Activated naive CD8-positive, alpha-beta T cell treated with anti-CD3 and anti-CD28 coated beads, Interleukin-2, amount 50 U/mL, for 24 hours (primary cell): ENCODE measurements around the gene PLXNB2.
A peak's percentile ranks its signal among the peaks of the same experiment; 100 is the strongest.
"Not testable (repeated sequence)": the region's sequence is repeated elsewhere in the genome, so short reads cannot be mapped to it uniquely, and the experiment has no call there.

Experiments
- ATAC-seq: fragments of 150-1000 bp; cut with Tn5 transposase; one replicate; pipeline ENCODE4 v1.10.0; 2021
- DNase-seq: peaks from one replicate; pipeline ENCODE4 v3.0.0; 2021
- H3K27ac Mint-ChIP-seq: one replicate; pipeline ENCODE4 v1.8.0; 2021; ENCODE audit warnings: mild to moderate bottlenecking, mixed read lengths
- H3K27me3 Mint-ChIP-seq: one replicate; pipeline ENCODE4 v1.8.0; 2021; ENCODE audit warnings: mixed read lengths
- H3K36me3 Mint-ChIP-seq: one replicate; pipeline ENCODE4 v1.8.0; 2021; ENCODE audit warnings: low read depth, mixed read lengths
- H3K4me1 Mint-ChIP-seq: one replicate; pipeline ENCODE4 v1.8.0; 2021; ENCODE audit warnings: mixed read lengths
- H3K4me3 Mint-ChIP-seq: one replicate; pipeline ENCODE4 v1.8.0; 2021; ENCODE audit warnings: mild to moderate bottlenecking, moderate library complexity, mixed read lengths
- H3K9me3 Mint-ChIP-seq: one replicate; pipeline ENCODE4 v1.8.0; 2021; ENCODE audit warnings: mixed read lengths

Gene PLXNB2

DNA sequence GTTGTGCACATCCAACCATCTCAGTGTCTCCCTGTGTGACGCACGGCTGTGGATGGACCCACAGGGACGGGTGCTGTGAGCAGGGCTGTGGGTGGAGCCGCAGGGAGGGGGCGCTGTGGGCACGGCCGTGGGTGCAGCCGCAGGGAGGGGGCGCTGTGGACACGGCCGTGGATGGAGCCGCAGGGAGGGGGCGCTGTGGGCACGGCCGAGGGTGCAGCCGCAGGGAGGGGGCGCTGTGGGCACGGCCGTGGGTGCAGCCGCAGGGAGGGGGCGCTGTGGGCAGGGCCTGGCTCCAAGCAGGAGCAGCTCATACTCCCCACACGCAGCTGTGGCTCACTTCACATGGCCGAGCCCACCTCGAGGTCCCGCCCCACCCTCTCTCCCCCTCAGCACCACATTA is 31.3 kb downstream of the PLXNB2 start:
- Mint-ChIP-seq H3K27ac (no peak overlapping the region), H3K36me3 (no peaks in the 10 kb centered on the region), H3K9me3 (no peaks in the 10 kb centered on the region), H3K4me1 (peaks cover 1% of the 10 kb centered on the region), H3K27me3 (peaks cover 3% of the 10 kb centered on the region), H3K4me3 (no peak overlapping the region)
- ATAC-seq (peak; percentile 68), DNase-seq (peak; percentile 63)

DNA sequence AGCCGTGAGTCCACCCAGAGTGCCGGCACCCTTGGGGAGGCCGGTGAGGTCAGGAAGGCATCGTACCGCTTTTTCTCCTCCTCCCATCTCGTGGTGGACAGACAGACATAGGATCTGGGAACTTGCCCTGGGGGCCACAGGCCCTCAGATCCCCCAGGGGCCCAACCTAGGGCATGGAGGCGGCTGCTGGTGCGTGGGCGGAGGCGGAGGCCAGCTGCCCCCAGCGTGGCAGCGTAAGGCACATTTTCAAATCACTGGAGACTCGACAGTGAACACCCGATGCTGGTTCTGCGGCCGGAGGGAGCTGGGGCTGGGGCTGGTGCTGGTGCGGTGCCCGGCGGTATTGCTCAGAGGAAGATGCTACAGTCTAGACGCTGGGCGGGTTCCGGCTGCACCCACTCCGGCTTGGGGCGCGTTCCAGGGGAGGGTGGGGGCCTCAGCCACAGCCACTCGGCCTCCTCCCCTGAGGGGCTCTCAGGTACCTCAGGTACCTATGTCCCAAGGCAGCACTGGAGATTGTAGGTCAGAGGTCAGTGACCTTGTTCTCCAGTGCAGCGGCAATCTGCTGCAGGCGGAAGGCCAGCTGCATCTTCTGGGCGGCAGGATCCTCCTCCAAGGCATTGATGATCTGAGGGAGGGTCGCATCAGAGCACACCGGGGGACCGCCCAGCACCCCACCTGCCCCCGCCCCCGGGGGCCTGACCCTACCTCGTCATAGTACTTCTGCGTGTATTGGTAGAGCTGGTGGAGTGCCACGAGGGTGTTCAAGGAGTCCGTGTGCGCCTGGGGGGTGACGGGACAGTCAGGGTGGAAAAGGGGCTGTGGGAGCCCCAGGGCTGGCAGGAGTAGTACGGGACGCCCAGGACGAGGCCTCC is 32.0 kb downstream of the PLXNB2 start:
- H3K36me3 Mint-ChIP-seq, result no peaks in the 10 kb centered on the region
- no peak for DNase-seq
- ATAC-seq, result no peak
- H3K4me1 Mint-ChIP-seq, result peaks cover 6% of the 10 kb centered on the region
- H3K9me3 Mint-ChIP-seq, result no peaks in the 10 kb centered on the region
- H3K4me3 Mint-ChIP-seq, result no peak overlapping the region
- H3K27me3 Mint-ChIP-seq, result peaks cover 5% of the 10 kb centered on the region
- no peak overlapping the region for H3K27ac Mint-ChIP-seq

DNA sequence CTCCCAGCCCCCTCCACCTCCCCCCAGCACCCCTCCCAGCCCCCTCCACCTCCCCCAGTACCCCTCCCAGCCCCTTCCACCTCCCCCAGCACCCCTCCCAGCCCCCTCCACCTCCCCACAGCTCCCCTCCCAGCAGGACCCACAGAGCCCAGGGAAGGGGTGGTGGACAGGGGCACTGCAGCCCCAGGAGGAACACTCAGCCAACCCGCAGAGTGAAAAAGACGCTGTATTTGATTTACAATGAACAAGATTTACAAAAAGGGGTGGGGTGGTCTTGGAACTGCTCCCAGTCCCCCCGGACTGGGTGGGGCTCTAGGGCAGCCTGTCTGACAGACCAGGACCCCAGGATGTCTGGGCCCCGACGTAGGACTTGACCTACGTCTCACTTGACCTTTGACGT is 32.7 kb downstream of the PLXNB2 start:
- Mint-ChIP-seq H3K27me3 (peaks cover 5% of the 10 kb centered on the region), H3K4me1 (peaks cover 6% of the 10 kb centered on the region)

DNA sequence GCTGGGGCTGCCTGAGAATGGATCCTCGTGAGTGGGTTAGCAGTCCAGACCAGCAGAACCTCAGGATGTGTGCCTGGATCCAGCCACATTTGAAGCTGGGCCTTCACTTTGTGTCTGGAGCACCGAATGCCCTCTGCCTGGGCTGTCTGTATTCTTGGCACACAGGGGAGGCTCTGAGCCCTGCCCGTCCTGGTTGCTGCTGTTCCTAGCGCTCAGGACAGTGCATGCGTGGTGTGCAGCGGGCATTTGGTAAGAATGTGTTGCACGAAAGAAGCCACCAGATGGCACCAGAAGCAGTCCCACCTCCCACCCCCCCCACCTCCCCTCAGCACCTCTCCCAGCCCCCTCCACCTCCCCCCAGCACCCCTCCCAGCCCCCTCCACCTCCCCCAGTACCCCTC is 33.1 kb downstream of the PLXNB2 start:
- no peaks in the 10 kb centered on the region for H3K9me3 Mint-ChIP-seq
- no peak overlapping the region for H3K27ac Mint-ChIP-seq
- H3K4me3 Mint-ChIP-seq, result no peak overlapping the region
- ATAC-seq (no peak), DNase-seq (peak; percentile 45)
- H3K4me1 Mint-ChIP-seq, result peaks cover 6% of the 10 kb centered on the region
- H3K36me3 Mint-ChIP-seq, result no peaks in the 10 kb centered on the region
- H3K27me3 Mint-ChIP-seq, result peaks cover 5% of the 10 kb centered on the region

More for the DNA sequence above, 32.7 kb downstream of the PLXNB2 start:
- Mint-ChIP-seq H3K36me3 (no peaks in the 10 kb centered on the region), H3K27ac (no peak overlapping the region), H3K9me3 (no peaks in the 10 kb centered on the region), H3K4me3 (no peak overlapping the region)
- DNase-seq (no peak), ATAC-seq (no peak)

DNA sequence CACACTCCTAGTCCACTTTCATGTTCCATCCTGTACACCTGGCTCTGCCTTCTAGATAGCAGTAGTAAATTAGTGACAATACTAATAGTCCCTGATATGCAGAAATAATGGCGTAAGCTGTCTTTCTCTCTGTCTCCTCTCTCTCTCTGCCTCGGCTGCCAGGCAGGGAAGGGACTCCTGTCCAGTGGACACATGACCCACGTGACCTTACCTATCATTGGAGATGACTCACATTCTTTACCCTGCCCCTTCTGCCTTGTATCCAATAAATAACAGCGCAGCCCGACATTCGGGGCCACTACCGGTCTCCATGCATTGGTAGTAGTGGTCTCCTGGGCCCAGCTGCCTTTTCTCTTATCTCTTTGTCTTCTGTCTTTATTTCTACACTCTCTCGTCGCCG is 33.7 kb downstream of the PLXNB2 start:
- not testable (repeated sequence) for H3K4me3 Mint-ChIP-seq, H3K36me3 Mint-ChIP-seq, DNase-seq, H3K27ac Mint-ChIP-seq, H3K27me3 Mint-ChIP-seq, H3K9me3 Mint-ChIP-seq, ATAC-seq, H3K4me1 Mint-ChIP-seq

DNA sequence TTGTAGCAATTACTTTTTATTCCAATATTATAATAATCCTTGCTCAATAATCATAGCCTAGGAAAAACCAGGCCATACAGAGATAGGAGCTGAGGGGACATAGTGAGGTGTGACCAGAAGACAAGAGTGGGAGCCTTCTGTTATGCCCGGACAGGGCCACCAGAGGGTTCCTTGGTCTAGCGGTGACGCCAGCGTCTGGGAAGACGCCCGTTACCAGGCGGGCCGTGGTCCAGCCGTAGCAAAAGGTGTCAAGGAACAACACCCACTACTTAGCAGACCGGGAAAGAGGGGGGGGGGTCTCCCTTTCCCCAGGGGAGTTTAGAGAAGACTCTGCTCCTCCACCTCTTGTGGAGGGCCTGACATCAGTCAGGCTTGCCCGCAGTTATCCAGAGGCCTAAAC is 34.1 kb downstream of the PLXNB2 start:
- not testable (repeated sequence) for H3K27me3 Mint-ChIP-seq, H3K27ac Mint-ChIP-seq, H3K4me1 Mint-ChIP-seq, H3K4me3 Mint-ChIP-seq, H3K9me3 Mint-ChIP-seq, ATAC-seq, H3K36me3 Mint-ChIP-seq, DNase-seq

DNA sequence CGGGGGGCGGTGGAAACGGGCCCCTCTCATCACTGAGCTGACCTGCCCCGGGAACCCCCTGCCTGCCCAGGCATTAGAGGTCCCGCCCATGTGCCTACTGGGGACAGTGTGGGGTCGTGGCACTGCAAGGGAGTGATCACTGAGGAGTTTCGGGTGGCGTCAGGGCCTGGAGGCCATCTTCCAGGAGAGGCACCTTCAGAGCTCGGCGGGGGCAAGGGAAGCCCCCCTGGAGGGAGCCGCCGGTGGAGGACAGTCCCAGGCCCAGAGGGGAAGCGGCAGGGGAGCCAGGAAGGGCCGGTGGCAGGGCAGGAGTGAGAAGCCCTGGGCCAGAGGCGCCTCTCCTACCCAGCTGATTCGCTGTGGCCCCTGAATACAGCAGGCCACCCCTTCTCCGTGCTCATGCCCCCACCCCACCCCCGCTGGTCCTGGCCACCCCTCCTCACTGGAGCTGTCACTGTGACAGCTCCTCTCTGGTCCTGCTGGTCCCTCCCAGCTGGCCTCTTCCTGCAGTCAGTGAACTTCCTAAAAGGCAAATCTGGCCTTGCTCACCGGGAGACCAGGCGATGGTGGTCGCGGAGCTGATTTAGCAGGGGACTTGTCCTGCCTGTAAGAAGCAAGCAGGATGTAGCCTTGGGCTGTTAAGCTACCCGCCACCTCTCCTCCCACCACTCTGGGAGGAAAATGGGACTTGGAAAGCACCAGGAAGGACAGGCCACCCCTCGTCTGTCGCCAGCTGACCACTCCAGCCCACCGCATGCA is 35.2 kb downstream of the PLXNB2 start:
- no peaks in the 10 kb centered on the region for H3K9me3 Mint-ChIP-seq
- DNase-seq (no peak), ATAC-seq (no peak)
- H3K4me1 Mint-ChIP-seq, result peaks cover 10% of the 10 kb centered on the region
- H3K4me3 Mint-ChIP-seq, result no peak overlapping the region
- H3K27me3 Mint-ChIP-seq, result peaks cover 5% of the 10 kb centered on the region
- H3K36me3 Mint-ChIP-seq, result no peaks in the 10 kb centered on the region
- no peak overlapping the region for H3K27ac Mint-ChIP-seq

DNA sequence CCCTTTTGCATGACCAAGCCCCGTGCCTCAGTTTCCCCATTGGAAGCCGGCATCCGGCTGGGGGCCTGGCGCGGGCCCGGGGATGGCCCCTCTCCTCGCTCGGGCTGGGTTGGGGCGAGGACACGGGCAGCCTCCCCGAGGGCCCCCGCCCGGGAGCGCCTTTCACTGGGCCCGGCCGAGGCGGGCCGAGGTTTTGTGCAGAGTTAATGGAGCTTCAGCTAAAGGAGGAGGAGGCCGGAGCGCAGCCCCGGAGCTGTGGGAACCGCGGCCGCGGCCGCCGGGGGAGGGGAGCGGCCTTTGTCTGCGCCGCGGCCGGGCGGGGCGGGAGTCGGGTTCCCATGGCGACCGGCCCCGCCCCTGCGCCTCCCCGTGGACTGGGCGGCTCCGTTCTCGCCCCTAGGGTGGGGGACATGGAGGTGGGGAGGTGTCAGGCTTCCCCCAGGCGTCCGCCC is 35.9 kb downstream of the PLXNB2 start:
- H3K27ac Mint-ChIP-seq, result no peak overlapping the region
- H3K9me3 Mint-ChIP-seq, result no peaks in the 10 kb centered on the region
- H3K4me3 Mint-ChIP-seq, result peak overlapping the region; percentile 34
- H3K4me1 Mint-ChIP-seq, result peaks cover 10% of the 10 kb centered on the region
- DNase-seq, result peak; percentile 73
- peaks cover 5% of the 10 kb centered on the region for H3K27me3 Mint-ChIP-seq
- ATAC-seq, result peak; percentile 12
- no peaks in the 10 kb centered on the region for H3K36me3 Mint-ChIP-seq

DNA sequence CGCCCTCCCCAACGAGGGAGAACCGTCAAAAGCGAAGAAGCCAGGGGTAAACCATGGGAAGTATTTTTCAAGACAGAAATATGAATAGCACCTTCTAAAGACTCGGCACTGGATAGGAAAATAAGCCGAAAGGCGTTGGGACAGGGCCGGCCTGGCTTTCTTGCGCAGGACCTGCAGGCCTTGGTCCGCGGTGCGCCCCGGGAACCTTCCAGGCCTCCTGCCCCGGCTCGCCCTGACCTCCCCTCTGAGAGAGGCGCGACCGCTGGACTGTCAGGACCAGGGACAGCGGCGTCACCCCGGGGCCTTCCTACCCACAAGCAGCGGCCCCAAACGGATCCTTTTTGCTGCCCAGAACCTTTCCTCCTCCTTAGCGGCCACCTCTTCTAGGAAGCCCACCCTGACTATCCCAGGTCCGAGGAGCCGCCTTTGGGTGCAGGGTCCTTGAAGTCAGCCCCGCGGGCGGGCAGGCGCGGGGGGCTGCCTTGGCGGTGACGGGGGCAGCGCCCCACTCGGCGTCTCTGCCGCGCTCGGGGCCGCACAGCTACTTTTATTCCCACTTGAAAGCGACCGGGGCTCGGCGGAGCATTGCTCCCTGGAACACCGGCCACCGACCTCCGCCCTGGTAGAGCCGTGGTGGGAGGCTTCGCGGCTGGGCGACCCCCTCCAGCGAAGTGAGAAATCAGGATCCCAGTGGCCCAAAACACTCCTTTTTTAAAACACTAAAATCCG is 36.6 kb downstream of the PLXNB2 start:
- no peaks in the 10 kb centered on the region for H3K9me3 Mint-ChIP-seq
- no peaks in the 10 kb centered on the region for H3K36me3 Mint-ChIP-seq
- peaks cover 5% of the 10 kb centered on the region for H3K27me3 Mint-ChIP-seq
- peaks cover 10% of the 10 kb centered on the region for H3K4me1 Mint-ChIP-seq
- no peak overlapping the region for H3K27ac Mint-ChIP-seq
- ATAC-seq (peak; percentile 44), DNase-seq (peak; percentile 74)
- peak overlapping the region; percentile 66 for H3K4me3 Mint-ChIP-seq

DNA sequence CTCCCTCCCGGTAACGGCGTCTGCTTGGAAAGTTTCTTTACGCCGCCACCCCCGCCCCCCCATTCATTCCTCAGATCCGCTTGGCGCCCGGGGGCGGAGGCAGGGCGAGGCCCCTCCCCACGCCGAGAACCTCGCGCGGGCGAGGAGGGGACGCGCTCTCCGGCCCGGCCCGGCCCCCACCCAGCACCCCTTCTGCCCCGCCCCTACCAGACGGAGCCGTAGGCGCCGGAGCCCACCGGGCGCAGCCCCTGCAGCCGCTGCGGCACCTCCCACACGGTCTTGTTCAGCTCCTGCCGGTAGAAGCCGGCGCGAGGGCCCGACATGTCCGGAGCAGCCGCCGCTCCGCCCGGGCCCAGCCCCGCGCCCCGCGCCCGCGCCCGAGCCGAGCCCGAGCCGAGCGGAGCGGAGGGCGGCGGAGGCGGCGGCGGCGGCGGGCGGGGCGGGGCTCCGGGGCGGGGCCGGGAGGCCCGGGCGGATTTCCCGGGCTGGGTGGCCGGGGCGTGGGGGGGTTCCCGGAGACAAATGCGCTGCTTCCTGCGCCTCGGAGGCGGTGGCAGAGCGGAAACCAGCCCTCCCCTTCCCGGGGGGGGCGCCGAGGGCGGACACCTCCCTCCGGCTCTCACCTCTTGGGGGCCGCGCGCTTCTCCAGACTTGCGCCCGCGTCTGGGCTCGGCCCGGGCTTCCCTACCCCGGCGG is 37.3 kb downstream of the PLXNB2 start, which contains the start of gene MAPK11:
TSS of gene MAPK11 (minus strand) at position 411 of the 696 bp plus-strand sequence. CDS start at position 323, 88 bp downstream.
- no peaks in the 10 kb centered on the region for H3K36me3 Mint-ChIP-seq

DNA sequence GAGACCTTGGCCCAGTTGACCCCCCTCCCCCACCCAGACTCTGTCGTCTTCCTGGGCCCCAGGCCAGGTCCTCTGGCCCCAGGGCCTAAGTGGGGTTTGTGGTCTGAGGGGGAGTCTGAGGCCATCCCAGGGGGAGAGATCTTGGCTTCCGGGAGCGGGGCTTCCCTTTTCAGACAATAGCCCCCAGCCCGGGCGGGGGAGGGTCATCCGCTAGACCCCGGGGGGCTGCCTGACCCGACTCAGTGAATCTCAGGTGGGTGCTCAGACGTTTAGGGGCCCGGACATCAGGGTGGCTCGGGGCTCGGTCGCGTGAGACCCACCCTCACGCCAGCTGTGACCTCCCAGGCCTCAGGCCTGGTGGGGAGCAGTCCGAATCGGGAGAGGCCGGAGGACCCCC is 37.9 kb downstream of the PLXNB2 start:
- H3K9me3 Mint-ChIP-seq, result no peaks in the 10 kb centered on the region
- no peak overlapping the region for H3K27ac Mint-ChIP-seq
- DNase-seq (no peak), ATAC-seq (no peak)
- H3K27me3 Mint-ChIP-seq, result peaks cover 5% of the 10 kb centered on the region
- H3K4me3 Mint-ChIP-seq, result no peak overlapping the region
- peaks cover 10% of the 10 kb centered on the region for H3K4me1 Mint-ChIP-seq
- H3K36me3 Mint-ChIP-seq, result no peaks in the 10 kb centered on the region

More for the DNA sequence above, 37.3 kb downstream of the PLXNB2 start, which contains the start of gene MAPK11:
- peak within 1 kb of the TSS; percentile 66 for H3K4me3 Mint-ChIP-seq
- H3K9me3 Mint-ChIP-seq, result no peaks in the 10 kb centered on the region
- H3K4me1 Mint-ChIP-seq, result peaks cover 10% of the 10 kb centered on the region
- peak; percentile 42 for ATAC-seq
- DNase-seq, result peak; percentile 65
- H3K27ac Mint-ChIP-seq, result no peak within 1 kb of the TSS
- peaks cover 5% of the 10 kb centered on the region for H3K27me3 Mint-ChIP-seq

DNA sequence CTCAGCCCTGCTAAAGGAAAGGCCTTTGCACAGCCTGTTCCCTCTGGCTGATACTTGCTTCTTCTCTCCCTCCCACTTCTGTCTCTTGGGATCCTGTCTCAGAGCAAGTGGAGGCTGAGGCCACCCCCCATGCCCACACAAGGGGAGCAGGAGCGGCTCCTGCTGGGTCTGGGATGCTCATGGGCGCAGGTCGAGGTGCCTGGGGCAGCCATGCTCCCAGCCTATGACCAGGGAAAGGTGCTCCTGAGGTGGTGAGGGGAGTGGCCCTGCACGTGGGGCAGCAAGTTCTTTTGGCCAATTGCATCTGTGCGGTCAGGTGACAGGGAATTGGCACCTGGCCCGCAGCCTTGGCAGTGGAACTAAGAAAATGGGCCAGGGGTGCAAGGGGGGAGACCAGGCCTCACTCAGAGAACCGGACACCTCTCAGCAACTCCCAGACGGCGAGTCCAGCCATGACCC is 38.8 kb downstream of the PLXNB2 start:
- Mint-ChIP-seq H3K4me3 (no peak overlapping the region), H3K27ac (no peak overlapping the region), H3K36me3 (no peaks in the 10 kb centered on the region), H3K4me1 (peaks cover 10% of the 10 kb centered on the region), H3K9me3 (no peaks in the 10 kb centered on the region), H3K27me3 (peaks cover 5% of the 10 kb centered on the region)
- DNase-seq (no peak), ATAC-seq (no peak)

DNA sequence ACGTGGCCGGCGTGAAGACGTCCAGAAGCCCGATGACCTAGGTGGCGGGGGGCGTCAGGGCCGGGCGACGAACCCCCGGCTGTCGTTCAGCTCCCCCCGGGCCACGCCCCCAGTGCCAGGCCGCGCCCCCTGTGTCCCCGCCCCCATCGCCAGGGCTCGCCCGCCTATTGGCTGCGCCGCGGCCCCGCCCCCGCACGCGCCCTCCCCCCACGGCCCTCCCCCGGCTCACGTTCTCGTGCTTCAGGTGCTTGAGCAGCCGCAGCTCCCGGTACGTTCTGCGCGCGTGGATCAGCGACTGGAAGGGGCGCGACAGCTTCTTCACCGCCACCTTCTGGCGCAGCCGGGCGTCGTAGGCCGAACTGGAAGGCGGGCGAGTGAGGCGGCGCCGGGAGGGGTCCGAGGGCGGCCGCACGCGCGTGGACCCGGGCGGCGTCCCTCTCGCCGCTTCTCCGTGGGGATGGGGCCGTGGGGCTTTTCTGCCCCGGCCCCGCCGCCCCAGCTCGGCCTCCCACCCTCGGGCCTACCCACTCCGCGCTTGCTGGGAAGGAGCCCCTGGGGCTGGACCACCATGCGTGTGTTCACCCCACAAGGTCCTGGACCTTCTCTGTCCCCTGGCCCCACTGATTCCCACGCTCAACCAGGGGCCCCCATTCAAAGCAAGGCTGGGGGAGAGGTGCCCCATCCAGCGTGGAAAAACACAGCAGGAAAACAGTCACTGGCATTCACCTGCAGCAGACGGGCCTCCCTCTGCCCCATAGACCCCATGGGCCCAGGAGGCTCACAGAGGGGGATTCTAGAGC is 39.7 kb downstream of the PLXNB2 start:
- peak; percentile 59 for DNase-seq
- Mint-ChIP-seq H3K4me1 (peaks cover 10% of the 10 kb centered on the region), H3K27me3 (peaks cover 9% of the 10 kb centered on the region), H3K36me3 (no peaks in the 10 kb centered on the region), H3K4me3 (no peak overlapping the region), H3K27ac (no peak overlapping the region), H3K9me3 (no peaks in the 10 kb centered on the region)
- no peak for ATAC-seq
